ENCODE data around the gene TMEM151B.

GRCh38 chr6:44229376-44230033, 40.7 kb upstream of the TMEM151B start:
- no peak for TF ChIP-seq POLR2AphosphoS5 (IDR thresholded peaks at IDR 0.05; ENCODE audit: borderline replicate concordance, low read depth, low read length)
- TF ChIP-seq FOXP2 (optimal IDR thresholded peaks at IDR 0.05; ENCODE audit: control extremely low read depth, extremely low read length, insufficient read depth): no peak

Data from SK-N-MC (cell line).